ENCODE data around the gene PRR16.

Gene PRR16

DNA sequence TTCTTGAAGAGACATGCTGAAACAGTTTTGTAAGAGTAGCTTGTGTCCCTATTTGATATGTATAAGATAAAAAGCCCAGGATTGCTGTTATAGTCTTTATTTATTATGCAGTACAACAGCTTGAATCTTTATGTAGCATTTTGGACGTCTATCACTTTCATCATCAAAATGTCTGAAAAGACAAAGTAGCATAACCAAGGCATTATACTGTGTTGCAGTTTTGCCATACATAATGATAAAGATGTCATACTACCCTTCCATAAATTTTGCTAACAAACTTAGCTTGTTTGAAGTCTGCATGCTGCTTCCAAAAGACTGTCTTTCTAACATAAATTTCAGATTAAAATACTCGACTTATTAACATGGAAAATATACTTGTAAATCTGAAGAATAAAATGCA lies 127.8 kb downstream of the PRR16 start:
- no peak for DNase-seq

DNA sequence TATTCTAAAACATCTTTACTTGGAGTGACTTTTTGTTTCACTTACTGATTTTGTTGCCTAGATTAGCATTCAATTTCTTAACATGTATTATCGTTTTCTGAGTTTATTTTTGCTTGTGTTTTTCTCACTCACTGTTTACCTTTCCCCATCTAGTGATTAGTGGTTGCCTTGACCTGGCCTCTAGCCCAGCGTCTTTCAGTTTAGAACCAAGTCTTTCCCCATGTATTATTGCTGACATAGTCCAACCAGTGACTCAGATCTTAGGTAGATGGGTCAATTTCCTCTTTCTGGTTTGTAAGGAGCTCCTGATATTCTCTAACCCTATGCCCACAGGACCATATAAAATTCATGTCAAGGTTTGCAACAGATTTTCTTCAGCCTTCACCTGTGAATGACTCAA lies 135.5 kb downstream of the PRR16 start:
- DNase-seq: no peak

DNA sequence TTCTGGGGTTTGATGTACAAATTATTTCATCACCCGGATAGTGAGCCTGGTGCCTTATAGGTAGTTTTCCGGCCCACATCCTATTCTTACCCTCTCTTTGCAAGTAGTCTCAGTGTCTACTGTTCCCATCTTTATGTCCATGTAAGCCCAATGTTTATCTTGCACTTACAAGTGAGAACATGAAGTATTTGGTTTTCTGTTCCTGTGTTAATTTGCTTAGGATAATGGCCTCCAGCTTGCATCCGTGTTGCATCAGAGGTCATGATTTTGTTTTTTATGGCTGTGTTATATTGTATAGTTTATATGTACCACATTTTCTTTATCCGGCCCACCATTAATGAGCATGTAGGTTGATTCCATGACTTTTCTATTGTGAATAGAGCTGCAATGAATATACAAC lies 136.5 kb downstream of the PRR16 start:
- DNase-seq: no peak

DNA sequence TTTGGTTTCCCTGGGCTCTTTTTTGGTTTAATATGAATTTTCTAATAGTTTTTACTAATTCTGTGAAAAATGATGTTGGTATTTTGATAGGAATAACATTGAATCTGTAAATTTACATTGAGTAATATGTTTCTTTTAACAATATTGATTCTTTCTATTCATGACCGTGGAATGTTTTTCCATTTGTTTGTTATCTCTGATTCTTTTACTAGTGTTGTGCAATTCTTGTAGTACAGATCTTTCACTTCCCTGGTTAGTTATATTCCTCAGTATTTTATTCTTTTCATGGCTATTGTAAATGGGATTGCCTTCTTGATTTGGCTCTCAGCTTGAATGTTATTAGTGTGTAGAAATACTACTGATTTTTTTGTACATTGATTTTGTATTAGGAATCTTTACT lies 137.9 kb downstream of the PRR16 start:
- no peak for DNase-seq

DNA sequence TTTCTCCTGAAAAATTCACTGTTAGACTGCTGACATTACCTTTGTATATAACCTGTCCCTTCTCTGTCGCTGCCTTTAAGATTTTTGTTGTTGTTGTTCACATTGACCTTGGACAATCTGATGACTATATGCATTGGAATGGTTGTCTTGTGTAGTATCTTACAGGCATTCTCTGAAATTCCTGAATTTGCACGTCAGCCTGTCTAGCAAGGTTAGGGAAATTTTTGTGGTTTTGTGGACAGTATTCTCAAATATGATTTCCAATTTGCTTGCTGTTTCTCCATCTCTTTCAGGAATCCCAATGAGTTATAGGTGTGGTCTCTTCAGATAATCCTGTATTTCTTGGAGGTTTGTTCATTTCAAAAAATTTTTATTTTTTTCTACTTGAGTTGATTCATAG lies 140.8 kb downstream of the PRR16 start:
- no peak for DNase-seq

DNA sequence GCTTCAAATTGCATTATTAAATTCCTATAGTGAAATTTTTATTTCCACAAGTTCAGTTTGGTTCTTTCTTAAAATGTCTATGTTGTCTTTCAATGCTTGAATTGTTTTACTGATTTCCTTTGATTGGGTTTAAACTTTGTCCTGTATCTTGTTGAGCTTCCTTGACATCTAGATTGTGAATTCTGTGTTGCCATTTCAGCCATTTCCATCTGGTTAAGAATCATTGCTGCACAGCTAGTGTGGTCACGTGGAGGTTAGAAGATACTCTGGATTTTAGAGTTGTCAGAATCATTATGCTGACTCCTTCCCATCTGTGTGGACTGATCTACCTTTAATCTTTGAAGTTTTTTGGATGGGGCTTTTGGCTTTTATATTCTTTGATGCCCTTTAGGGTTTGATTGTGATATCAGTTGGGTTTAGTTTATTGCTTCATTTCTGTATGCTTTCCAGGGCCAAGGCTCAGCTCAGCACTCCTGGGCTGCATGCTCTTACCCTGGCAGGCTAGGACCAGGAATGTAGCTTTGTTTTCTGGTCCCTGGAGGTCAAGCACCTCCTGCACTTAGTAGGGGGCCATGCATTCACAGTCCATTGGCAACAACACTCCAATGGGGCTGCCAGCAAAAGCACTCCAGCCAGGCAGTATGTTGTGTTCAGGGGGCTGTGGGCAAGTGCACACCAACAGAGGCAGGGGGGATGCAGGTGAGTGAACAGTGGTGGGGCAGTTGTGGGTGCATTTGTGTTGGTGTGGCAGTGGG lies 141.4 kb downstream of the PRR16 start:
- DNase-seq: no peak

DNA sequence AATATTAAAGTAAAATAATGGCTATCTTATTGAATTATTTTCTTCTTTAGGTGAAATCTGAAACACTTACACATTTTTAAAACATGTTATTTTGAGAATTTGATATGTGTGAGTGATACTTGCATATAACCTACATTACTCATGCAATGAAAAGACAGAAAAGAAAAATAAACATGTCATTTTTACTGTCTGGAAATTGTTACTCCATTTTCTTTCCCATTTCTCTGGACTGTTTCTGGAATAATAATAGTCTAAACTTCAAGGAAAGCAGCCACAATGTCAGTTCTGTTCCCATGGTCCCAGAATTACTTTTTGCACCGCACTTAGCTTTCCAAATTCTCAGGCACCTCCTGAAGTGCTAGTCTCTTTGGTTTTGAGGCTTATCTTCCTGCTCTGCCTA lies 145.5 kb downstream of the PRR16 start:
- DNase-seq: no peak

DNA sequence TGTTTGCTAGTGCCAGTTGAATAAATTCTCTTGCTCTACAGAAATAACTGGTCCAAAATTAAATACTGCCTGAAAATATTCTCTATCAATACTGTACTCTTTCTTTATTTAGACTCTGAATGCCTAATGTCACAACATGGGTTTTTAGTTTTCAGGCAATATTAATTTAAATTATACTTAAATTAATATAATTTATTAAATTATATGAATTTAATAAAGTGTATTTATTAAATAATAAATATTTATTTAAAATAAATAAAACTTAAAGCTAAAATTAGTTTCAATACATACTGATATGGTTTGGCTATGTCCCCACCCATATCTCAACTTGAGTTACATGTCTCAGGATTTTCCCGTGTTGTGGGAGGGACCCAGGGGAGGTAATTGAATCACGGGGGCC lies 146.0 kb downstream of the PRR16 start:
- no peak for DNase-seq

DNA sequence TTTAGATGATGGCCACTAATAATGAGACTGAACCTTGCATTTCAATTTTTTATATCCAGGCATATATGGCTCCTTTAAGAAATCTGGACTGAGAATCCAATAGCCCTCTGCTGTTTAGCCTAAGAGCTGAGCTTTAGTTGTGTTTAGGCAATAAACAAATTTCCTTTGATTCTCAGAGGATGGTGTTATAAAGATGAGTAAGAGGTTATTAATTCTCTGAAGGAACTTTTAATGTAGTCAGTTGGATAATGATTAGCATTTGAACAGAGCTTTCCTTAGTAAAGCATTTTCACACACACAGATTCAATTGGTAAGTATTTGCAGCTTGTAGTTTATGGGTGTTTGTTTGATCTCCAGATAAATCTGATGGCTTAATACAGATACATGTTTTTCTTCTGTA lies 149.6 kb downstream of the PRR16 start:
- DNase-seq: no peak

DNA sequence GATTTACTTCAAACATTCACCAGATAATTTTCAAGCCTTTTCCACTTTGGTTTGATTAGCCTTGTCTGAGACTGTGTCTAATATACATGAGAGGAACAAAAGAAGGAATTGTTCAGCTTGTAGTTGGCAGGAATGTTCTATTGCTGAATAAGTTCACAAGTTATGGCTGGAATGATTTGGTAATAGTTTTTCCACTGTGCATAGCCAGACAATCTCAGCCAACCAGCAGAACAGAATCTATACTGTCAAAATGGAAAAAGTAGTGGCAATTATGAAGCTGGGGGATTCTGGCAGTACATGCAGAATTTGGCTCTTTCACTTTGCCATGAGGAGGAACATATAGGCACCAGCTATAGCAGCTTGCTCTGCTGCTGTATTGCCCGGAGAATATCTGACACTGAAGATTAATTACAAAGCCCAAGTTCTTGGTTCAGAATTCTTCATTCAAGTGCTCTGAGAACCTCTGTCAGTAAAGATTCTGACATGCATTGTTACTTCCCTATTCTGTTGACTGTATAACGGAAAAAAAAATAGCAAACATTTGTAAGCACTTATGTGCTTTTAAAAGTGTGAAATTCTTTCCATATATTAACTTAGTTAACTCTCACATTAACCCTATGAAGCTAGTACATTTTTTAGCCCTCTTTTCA lies 150.6 kb downstream of the PRR16 start:
- no peak for DNase-seq

DNA sequence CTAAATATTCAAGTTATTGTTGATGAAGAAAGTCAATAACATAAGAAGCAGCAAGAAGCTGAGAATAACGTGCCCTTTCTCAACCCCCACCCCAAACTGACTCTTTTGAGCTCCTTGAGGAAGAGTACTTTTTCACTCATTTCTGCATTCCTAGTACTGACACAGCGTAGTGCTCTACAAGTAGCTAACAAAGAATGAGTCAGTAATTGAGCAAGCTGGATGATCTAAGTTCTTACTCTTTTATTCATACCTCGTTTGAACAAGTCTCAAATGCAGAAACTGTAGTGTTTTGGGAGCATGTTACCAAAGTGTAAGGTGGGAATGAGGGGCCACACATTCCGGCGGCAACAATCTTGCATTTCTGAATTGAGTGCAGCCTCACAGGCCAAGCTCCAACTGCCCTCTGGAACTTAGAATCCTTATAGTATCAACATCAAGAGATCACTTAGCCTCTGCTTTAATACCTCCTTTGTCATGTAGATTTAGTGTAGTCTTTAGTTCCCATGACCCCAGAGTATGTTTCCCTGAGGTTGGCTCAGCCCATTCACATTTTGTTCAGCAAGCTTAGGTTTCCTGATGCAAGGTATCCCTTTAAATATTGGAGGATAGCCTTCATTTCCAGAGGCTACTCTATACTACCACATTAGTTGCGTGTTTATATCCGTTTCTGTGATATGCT lies 152.0 kb downstream of the PRR16 start:
- DNase-seq: no peak

DNA sequence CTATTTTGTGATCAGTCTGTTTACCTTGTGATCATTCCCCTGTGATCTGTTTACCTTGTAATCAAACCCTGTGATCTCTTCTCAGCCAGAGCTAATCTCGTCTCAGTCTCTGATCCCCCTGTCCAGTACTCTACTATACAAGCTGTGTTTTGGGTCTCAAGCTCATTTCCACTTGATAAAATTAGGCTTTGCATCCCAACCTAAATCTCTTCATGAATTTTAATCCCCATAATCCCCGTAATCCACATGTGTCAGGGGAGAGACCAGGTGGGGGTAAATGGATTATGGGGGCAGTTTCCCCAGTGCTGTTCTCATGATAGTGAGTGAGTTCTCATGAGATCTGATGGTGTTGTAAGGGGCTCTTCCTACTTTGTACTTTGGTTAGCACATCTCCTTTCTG lies 157.2 kb downstream of the PRR16 start:
- no peak for DNase-seq

DNA sequence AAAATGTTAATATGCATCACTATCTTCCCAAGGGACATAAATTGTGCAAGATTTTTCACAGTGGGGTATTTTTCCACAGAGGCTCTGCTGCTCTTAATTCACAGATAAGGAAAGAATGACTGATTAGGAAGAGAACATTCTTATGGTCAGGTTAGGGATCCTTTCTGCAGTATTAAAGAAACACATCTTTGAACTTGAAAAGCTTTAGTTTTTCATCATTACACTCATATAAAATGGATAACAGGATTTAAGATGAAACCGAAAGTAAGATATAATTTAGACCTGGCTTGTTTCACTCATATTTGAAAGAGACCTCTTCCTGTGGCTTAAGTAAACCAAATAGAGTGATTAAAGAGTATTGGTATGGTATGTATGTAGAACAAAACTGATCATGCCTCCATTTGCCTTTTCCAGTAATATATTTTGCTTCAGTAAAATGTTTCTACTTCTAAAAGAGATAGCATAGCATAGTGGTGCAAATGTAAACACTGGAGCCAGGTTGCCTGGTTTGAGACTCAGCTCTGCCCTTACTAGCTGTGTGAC lies 160.0 kb downstream of the PRR16 start:
- no peak for DNase-seq

DNA sequence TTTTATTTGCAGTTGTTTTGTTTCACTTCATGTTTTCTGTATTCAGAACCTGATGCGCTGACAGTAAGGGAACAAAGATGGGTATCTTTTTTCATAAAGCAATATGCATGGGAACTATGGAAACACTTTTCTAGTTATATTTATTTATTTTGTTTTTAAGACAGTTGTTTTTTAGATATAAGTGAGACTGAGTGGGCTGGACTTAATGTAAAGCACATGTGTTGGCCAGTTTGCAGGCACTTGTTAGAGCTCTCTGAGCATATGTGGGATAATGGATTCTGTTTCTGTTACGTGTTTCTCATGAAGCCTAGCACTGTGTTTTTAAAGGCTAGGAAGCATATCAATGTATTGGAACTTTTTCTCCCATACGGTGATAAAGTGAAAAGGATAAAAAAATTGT lies 164.1 kb downstream of the PRR16 start:
- DNase-seq: no peak

DNA sequence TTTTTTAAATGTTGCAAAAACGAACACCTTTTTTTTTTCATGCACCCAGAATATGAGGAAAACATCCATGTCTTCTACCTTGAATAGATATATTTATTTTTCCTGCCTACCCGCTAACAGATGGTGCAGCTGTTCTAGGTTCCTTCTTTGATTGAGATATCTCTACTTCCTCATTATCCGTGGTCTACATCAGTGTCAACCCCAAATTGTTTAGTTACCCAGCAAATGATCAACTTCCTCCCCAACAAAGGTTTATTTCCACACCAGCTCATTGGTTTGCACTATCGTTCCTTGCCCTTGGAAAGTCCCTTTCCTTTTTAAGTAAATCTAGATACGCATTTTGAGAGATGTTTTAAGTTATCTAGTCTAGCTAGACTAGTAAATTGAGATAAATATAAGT lies 166.4 kb downstream of the PRR16 start:
- no peak for DNase-seq

DNA sequence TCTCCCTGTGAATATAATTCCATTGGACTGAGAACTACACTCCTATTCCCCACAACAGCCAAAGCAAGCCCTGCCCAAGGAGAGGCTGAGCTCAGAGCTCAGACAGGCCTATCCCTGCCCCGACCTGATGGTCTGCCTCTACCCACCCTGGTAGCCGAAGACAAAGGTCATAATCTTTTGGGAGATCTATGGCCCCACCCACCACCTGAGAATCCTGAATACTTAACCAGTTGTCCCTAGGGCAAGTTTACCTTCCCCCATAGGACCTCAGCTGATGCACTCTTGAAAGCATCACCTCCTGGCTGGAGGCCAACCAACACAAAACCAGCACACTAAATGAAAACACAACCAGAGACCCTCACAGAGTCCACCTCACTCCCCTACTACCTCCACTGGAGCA lies 167.5 kb downstream of the PRR16 start:
- DNase-seq: no peak

DNA sequence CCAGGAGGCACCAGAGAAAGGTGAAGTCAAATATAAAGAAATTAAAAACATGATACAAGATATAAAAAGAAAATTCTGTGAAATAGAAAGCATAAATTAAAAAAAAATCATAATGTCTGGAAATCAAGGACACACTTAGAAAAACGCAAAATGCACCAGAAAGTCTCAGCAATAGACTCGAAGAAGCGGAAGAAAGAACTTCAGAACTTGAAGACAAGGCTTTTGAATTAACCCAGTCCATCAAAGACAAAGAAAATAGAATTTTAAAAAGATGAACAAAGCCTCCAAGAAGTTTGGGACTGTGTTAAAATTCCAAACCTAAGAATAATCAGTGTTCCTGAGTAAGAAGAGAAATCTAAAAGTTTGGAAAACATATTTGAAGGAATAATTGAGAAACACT lies 168.3 kb downstream of the PRR16 start:
- no peak for DNase-seq

DNA sequence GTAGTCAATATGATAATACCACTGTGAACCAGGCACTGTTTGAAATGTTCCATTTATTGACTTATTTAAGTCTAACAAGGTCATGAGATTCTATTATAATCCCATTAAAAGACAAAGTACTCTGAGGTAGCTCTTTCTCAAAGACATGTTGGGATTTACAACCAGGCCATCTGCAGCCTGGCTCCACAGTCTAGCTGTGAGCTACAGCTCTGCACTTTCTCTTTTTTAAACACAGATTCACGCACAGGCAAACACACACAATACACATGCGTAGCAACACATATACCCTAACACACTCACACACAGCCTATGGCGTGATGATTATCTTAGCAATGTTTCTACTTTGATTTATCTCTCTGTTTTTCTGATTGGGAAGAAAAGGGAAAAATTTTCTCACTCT lies 174.3 kb downstream of the PRR16 start:
- DNase-seq: no peak

DNA sequence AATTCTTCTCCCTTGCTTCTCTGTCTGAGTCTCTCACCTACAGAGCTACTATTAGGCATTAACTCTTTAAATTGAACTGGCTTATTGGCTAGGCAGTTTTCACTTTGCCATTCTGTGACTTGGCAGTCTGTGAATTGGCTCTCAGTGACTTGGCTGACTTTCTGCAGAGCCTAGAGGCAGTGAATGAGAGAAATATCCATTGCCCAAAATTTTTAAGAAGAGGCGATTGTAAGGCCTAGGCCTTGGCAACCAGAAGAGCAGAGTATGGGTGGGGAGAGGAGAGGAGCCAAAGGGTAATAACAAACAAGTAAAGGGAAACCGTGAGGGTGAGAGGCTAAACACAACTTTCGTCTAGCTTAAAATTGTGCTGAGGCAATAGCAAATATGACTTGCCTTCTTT lies 176.7 kb downstream of the PRR16 start:
- DNase-seq: no peak

DNA sequence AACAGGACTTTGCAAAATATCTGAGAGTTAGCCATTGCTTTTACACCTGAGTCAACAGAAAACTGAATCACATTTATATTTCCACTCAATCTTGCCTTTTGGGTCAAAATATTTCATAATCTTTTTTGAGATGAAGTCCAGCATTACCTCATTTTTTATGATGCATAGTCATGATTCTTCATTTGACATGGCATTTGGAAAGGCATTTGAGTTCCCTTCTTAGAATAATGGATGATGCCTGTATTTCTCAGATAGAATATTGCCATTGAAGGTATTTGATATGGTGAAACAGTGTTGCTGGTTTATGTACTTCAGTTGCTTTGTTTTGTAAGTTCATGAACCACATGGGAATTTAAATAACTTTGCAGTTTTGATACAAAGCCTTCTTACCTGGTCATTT lies 180.4 kb downstream of the PRR16 start:
- DNase-seq: no peak

DNA sequence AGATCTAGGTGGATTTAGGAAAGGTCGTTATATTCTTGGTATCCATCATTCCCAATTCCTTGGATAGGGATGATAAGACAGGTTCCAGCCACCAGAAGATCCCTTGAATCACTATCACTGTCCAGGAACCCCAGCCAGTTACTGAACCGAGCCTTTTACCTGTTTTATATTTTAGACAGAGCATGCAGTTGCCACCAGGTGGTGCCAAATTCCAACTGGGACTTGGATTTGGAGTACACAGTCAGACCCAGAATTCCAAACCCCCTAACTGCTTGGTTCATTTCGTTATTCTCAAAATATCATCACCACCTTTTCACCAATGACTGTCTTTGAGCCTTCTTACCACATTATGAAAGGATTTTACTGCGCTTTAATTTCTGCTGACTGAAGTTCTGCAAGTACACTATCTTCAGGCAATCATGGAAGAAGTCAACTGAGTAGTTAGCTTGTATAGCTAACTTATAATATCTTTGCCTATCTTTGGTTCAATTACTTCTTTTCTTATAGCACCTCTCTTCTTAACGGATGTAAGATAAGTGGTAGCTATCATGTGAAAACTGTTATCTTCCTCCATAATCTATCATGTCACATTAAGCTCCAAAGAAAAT lies 191.8 kb downstream of the PRR16 start:
- DNase-seq: peak; percentile 3

DNA sequence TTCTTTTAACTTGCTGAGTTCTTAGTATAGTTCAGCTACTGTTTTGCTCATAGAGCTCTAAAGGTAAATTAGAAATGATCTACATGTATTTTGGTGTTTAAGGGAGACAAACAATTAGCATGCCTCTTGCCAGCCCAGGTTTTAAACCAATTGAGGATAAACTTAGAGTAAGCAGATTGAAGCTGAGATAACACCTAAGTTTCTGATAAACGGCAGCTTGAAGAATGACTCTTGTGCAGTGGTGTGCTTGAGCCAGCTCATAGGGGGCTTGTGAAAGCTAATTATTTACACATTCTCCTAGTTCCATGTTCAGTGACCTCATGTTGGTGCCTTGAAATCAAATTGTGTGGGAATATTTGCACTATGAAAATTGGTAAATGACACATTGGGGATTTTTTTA lies 193.0 kb downstream of the PRR16 start:
- no peak for DNase-seq

DNA sequence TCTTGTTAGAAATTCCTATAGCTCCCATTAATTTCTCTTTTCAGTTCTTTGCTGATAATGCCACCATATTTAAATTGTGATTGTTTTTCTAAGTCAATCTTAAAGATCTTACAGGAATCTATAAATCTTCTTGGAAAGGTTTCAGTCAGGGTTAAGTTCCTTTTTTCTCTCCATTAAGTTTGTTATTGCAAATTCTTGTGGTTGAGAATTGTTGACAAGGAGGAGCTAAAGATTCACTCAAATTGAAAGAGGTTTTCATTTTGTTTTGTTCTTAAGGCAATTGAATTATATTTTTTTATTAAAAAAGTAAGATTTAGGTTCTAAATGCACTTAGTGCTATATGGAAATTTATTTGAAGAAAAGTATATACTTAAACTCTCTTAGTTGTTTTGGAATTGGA lies 213.4 kb downstream of the PRR16 start:
- no peak for DNase-seq

DNA sequence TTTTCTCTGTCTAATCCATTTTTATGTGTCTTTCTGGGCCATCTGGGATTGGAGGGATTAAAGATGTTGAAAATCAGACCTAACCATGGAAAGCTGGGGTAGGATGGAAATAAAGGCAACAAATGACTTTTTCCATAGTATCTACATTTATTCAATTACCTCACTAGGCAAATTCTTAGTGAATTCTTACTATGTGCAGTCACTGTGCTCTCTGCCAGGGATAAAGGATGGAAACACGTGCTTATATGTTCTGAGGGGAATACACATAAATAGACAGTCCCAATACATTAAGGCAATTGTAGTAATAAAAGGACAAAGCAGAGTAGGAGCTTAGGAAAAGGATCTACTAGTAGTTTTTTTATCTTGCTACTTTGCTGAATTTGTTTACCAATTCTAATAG lies 214.2 kb downstream of the PRR16 start:
- DNase-seq: no peak
